Coronary artery (tissue), 2 donors: ENCODE results near the gene RPAP2.

Source experiments
- DNase-seq: peaks from one replicate; pipeline ENCODE4 v3.0.0-alpha.2; 2017; ENCODE audit warnings: low spot score
- H3K27ac ChIP-seq, 2 donors: fragments of 200-600 bp; sonication (generic); one replicate each; pipeline ENCODE4 v1.5.1; 2016 to 2019
- H3K4me3 ChIP-seq: fragments of 200-600 bp; sonication (generic); 2 replicates; pipeline ENCODE4 v1.5.1; 2016; ENCODE audit warnings: mild to moderate bottlenecking, moderate library complexity
- CTCF ChIP-seq: fragments of 200-600 bp; sonication (generic); IDR thresholded peaks from one replicate; pipeline ENCODE4 v1.5.1; 2019; ENCODE audit warnings: antibody characterized with exemption

The RPAP2 gene

GRCh38 chr1:92324784-92325183 lies 25.9 kb downstream of the RPAP2 start:
- DNase-seq, result no peak
- no peak overlapping the region for H3K27ac ChIP-seq
- no peak for TF ChIP-seq CTCF
- no peak overlapping the region for H3K4me3 ChIP-seq

GRCh38 chr1:92326681-92327080 lies 27.8 kb downstream of the RPAP2 start:
- no peak for TF ChIP-seq CTCF
- H3K4me3 ChIP-seq, result no peak overlapping the region

GRCh38 chr1:92327794-92328193 lies 28.9 kb downstream of the RPAP2 start:
- no peak for TF ChIP-seq CTCF
- no peak for DNase-seq
- Histone ChIP-seq H3K4me3 (no peak overlapping the region), H3K27ac (no peak overlapping the region)

More at GRCh38 chr1:92326681-92327080, 27.8 kb downstream of the RPAP2 start:
- H3K27ac ChIP-seq, result no peak overlapping the region
- DNase-seq, result no peak

GRCh38 chr1:92329347-92330129 lies 30.7 kb downstream of the RPAP2 start:
- no peak for DNase-seq
- no peak overlapping the region for H3K27ac ChIP-seq
- TF ChIP-seq CTCF, result no peak
- H3K4me3 ChIP-seq, result no peak overlapping the region

GRCh38 chr1:92333668-92334067 lies 34.8 kb downstream of the RPAP2 start:
- no peak for DNase-seq
- Histone ChIP-seq H3K27ac (no peak overlapping the region), H3K4me3 (no peak overlapping the region)
- TF ChIP-seq CTCF, result no peak

- DNase-seq, result no peak
- Histone ChIP-seq H3K27ac (no peak overlapping the region), H3K4me3 (no peak overlapping the region)
- TF ChIP-seq CTCF, result no peak
Measured at GRCh38 chr1:92340154-92340553, 41.3 kb downstream of the RPAP2 start.

GRCh38 chr1:92342401-92342800 lies 43.5 kb downstream of the RPAP2 start:
- H3K4me3 ChIP-seq, result no peak overlapping the region
- TF ChIP-seq CTCF, result no peak
- no peak for DNase-seq
- no peak overlapping the region for H3K27ac ChIP-seq
